ENCODE results near the gene NCK2. TPM values are rescaled to one million over a fixed set of nuclear protein-coding genes. Genes with fewer than 3 reads are reported as not detected.
"Not testable (repeated sequence)": the region's sequence is repeated elsewhere in the genome, so short reads cannot be mapped to it uniquely, and the experiment has no call there.

Gene NCK2
- polyA plus RNA-seq, 1 of the 3 experiments (the other 2 are of a cell fraction), result 42.8 TPM

- CTCF ChIA-PET, result no interaction called here
- no peak for DNase-seq
- Histone ChIP-seq H3K27me3 (ENCODE audit: insufficient read depth) (no peaks in the 10 kb centered on the region), H3K4me2 (no peak overlapping the region), H3K36me3 (replicated peaks in 1 of 2; ENCODE audit: control insufficient read depth in 1 of 2, insufficient read depth in 2 of 2, low read length in 1 of 2) (peaks cover 8 to 10% of the 10 kb centered on the region in 2 experiments), H3K79me2 (ENCODE audit: insufficient read depth) (peaks cover 64% of the 10 kb centered on the region), H2AFZ (ENCODE audit: low read depth) (no peak overlapping the region), H3K4me3 (ENCODE audit: low read depth in 2 of 2, low read length in 1 of 2) (no peak overlapping the region), H3K4me1 (ENCODE audit: control insufficient read depth in 1 of 2, insufficient read depth in 2 of 2, low read depth in 1 of 2, low read length in 1 of 2) (no peaks in the 10 kb centered on the region; a peak in 1 of 4 replicates), H3F3A (replicated peaks; ENCODE audit: insufficient read depth) (no peaks in the 10 kb centered on the region), H4K20me1 (ENCODE audit: insufficient read depth) (peaks cover 44% of the 10 kb centered on the region), H3K9me3 (no peaks in the 10 kb centered on the region), H3K9me2 (no peaks in the 10 kb centered on the region), H3K27ac (ENCODE audit: low read depth in 2 of 2, low read length in 1 of 2) (no peak overlapping the region), H3K9ac (no peak overlapping the region)
- no peak for TF ChIP-seq SIN3A (IDR thresholded peaks at IDR 0.05; ENCODE audit: borderline replicate concordance, low read depth, low read length)
- TF ChIP-seq ELF1 (IDR thresholded peaks at IDR 0.05), result no peak
- POLR2A ChIA-PET, result no interaction called here
- WGBS (ENCODE audit: low lambda C conversion rate), result 96% methylated on average over 1 of the region's 1 CpG
Observed at GRCh38 chr2:105770149-105770548, 25.4 kb downstream of the NCK2 start.

GRCh38 chr2:105771291-105771690 lies 26.6 kb downstream of the NCK2 start:
- H3K9ac ChIP-seq; H3K9me2 ChIP-seq; H3K4me1 ChIP-seq (ENCODE audit: control insufficient read depth in 1 of 2, insufficient read depth in 2 of 2, low read depth in 1 of 2, low read length in 1 of 2); H3K27me3 ChIP-seq (ENCODE audit: insufficient read depth); POLR2A ChIA-PET; H3K36me3 ChIP-seq (replicated peaks in 1 of 2; ENCODE audit: control insufficient read depth in 1 of 2, insufficient read depth in 2 of 2, low read length in 1 of 2); H3K27ac ChIP-seq (ENCODE audit: low read depth in 2 of 2, low read length in 1 of 2); H2AFZ ChIP-seq (ENCODE audit: low read depth); CTCF ChIA-PET; H3F3A ChIP-seq (replicated peaks; ENCODE audit: insufficient read depth); H3K9me3 ChIP-seq; H3K4me3 ChIP-seq (ENCODE audit: low read depth in 2 of 2, low read length in 1 of 2); H3K4me2 ChIP-seq; DNase-seq: not testable (repeated sequence)
- 99% methylated on average over 7 of the region's 7 CpGs for WGBS (ENCODE audit: low lambda C conversion rate)
- peaks cover 47% of the 10 kb centered on the region for H4K20me1 ChIP-seq (ENCODE audit: insufficient read depth)
- peaks cover 73% of the 10 kb centered on the region for H3K79me2 ChIP-seq (ENCODE audit: insufficient read depth)

GRCh38 chr2:105771836-105772235 lies 27.1 kb downstream of the NCK2 start:
- Histone ChIP-seq H3K79me2 (ENCODE audit: insufficient read depth) (peaks cover 72% of the 10 kb centered on the region), H3F3A (replicated peaks; ENCODE audit: insufficient read depth) (no peaks in the 10 kb centered on the region), H3K27ac (ENCODE audit: low read depth in 2 of 2, low read length in 1 of 2) (no peak overlapping the region; a peak in 1 of 4 replicates), H3K4me2 (no peak overlapping the region), H3K4me3 (ENCODE audit: low read depth in 2 of 2, low read length in 1 of 2) (no peak overlapping the region), H3K4me1 (ENCODE audit: control insufficient read depth in 1 of 2, insufficient read depth in 2 of 2, low read depth in 1 of 2, low read length in 1 of 2) (peaks cover 0 to 12% of the 10 kb centered on the region in 2 experiments; a peak in 1 of 4 replicates), H3K9me2 (no peaks in the 10 kb centered on the region), H3K9me3 (no peaks in the 10 kb centered on the region), H3K9ac (no peak overlapping the region), H2AFZ (ENCODE audit: low read depth) (no peak overlapping the region), H3K36me3 (replicated peaks in 1 of 2; ENCODE audit: control insufficient read depth in 1 of 2, insufficient read depth in 2 of 2, low read length in 1 of 2) (peaks cover 6 to 10% of the 10 kb centered on the region in 2 experiments), H4K20me1 (ENCODE audit: insufficient read depth) (peaks cover 48% of the 10 kb centered on the region), H3K27me3 (ENCODE audit: insufficient read depth) (no peaks in the 10 kb centered on the region)
- CTCF ChIA-PET, result interaction anchor here (1.1 kb wide), 1 partner anchor 195 kb away, joined by 3 read pairs; no protein-coding TSS in a partner anchor
- no peak for DNase-seq
- WGBS (ENCODE audit: low lambda C conversion rate), result 96% methylated on average over 8 of the region's 9 CpGs
- POLR2A ChIA-PET, result no interaction called here
- TF ChIP-seq IRF3 (IDR thresholded peaks at IDR 0.05; ENCODE audit: low read depth, low read length) (no peak), CTCF (IDR thresholded peaks at IDR 0.05) (no peak), MXI1 (IDR thresholded peaks at IDR 0.05; ENCODE audit: low read depth, low read length) (no peak), MEF2A (IDR thresholded peaks at IDR 0.05; ENCODE audit: borderline replicate concordance, low read depth) (no peak), ZBTB33 (IDR thresholded peaks at IDR 0.05; ENCODE audit: borderline replicate concordance, low read depth) (no peak), SMC3 (IDR thresholded peaks at IDR 0.05; ENCODE audit: low read depth, low read length) (no peak), EP300 (IDR thresholded peaks at IDR 0.05; ENCODE audit: borderline replicate concordance in 1 of 2, low read depth in 1 of 2, low read length in 1 of 2) (no peak), FOXM1 (IDR thresholded peaks at IDR 0.05; ENCODE audit: low read depth) (no peak), MAX (IDR thresholded peaks at IDR 0.05; ENCODE audit: low read depth) (no peak), TEAD4 (IDR thresholded peaks at IDR 0.05; ENCODE audit: borderline replicate concordance, insufficient read depth) (no peak), TAF1 (IDR thresholded peaks at IDR 0.05; ENCODE audit: borderline replicate concordance, low read depth, low read length) (no peak), RAD21 (IDR thresholded peaks at IDR 0.05; ENCODE audit: low read length) (no peak)

Data from SK-N-SH (cell line).